NCI-H187 treated with DMSO at 0.1 percent for 48 hours (cell line): Measurements from ENCODE around the gene NRIP1.

Source experiments
- DNase-seq: peaks from one replicate; lab custom pipeline; 2025; lab: John Stamatoyannopoulos, UW

Gene NRIP1

DNA sequence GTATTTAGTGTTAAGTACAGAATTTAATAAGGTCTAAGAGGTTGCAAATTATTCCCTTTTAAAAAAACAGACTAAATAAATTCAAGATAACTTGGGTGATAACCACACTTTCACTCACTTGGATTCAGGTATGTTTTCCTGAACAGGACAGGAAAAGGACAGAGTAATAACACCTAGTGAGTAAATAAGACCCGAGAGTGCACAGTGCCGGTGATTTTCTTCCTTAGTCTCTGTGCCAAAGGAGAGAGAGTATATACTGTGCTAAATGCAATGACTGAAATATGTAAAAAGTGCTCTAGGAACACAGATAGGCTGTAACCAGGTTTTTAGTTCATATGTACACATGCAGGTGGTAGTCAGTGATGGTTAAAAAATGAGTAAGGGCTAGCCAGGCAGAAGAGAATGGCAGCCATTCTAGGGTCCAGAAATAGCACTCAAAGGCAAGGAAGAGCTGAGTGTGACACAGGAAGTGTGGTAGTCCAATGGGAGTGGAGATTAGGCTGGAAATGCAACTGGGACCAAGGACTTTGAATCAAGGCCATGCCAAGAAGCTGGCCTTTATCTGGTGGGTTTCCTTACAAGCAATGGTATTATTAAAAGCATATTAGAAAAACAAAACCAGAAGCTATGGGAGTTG is 58.1 kb downstream of the NRIP1 start:
- no peak for DNase-seq

DNA sequence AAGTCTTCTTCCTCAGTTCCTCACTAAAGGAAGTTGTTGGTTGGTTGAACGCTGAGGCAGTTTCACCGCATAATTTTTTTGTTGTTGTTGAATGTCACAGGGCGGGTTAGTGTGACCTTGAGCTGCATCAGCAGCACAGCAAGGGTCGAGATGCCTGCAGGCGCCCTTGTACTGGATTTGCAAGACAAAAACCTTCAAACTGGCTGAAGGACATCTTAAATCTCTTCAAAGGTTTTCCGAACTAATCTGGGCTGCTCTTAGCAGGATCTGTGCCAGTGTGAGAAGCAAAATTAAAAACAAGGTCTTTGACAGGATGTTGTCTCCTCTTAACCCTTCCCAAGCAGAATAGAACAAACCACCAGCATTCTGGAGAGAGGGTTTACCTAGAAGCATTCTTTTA is 59.4 kb downstream of the NRIP1 start:
- DNase-seq: no peak

DNA sequence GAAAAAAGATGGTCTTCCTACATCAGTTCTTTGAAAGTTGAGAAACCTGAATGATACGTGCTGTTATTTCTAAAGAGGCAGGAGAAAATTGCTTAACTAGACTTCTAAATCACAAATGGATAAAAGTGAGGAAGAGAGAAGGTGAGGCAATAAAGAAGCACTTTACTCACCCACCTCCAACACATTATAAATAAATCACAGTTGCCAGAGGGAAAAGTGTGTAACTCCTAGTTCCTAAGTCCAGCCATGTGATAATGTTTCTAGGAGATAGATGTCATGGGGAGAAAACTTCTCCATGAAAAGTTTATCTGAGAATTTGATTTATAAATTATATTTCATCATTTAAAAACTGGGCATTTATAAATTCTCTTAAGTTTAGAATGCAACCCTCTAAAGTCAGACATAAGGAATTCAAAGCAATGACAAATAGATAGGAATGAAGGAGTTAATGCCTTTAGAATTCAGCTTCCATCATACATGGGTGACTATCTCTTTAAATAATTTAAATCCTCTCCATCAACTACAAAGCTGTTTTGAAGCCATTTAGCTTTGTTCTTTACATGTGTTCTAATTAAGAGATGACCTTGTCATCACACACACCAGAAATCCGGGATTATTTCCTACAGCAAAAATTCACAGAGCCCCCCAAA is 60.0 kb downstream of the NRIP1 start:
- no peak for DNase-seq

- DNase-seq: no peak
These were observed 61.2 kb downstream of the NRIP1 start for GRCh38 chr21:15003463-15004135.

DNA sequence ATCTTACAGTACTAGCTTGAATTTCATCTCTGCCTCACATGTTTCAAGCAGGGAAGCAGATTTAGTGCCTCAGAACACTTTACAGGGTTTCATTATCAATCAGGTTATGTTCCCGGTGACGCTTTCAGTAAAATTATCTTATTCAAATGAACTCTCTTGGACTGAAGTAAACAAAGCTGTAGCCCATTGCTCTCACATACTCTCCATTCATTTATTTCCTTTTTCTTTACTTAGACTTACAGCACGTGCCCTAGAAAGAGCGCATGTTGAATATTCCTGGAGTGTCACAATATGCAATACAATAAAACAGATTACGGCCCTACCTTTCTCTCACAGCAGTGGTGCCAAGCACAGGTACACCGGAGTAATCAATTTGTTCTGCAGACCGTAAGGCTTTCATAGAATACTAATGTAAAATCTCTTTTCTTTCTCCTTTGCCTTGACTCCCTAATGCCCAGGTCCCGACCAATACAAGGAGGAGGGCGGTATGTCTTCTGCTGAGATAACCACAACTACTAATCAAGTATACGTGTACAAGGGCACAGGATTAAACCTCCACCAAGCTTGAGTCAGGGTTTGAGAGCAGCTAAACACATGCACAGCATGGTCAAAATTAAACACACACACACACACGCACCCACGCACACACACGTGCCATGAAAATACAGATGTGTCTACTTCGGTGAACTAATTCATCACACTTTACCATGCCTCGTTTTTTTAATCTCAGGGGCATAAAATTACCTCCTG is 62.8 kb downstream of the NRIP1 start:
- DNase-seq: no peak

DNA sequence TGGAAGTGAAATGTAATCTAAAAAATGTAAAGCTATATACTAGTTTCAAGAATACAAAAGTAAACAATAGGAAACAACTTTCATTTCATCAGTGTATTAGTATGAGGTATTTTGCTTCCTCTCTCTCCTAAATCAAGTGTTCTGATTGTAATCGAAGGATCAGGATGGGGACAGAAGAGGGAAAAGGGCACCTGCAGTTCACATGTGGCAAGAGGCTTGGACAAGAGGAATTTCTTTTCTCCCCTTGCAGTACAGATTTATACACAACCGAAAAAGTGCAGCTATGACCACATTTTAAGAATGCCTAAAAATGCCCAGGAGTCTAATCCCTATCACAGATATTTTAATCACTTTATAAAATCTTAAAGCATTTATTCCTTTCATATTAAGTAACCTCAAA is 63.7 kb downstream of the NRIP1 start:
- no peak for DNase-seq

- DNase-seq: no peak
These were observed 64.7 kb downstream of the NRIP1 start for GRCh38 chr21:15000081-15000480.

DNA sequence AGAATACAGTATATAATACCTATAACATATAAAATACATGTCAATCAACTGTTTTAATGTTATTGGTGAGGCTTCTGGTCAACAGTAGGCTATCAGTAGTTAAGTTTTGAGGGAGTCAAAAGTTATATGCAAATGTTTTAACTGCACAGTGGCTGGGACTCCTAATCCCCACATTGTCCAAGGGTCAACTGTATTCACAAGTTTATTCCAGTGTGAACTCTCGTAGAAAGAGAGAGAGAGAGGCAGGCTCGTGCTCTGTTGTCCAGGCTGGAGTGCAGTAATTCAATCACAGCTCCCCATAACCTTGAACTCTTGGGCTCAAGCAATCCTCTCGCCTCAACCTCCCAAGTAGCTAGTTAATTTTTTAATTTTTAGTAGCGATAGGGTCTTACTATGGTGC is 66.0 kb downstream of the NRIP1 start:
- no peak for DNase-seq

DNA sequence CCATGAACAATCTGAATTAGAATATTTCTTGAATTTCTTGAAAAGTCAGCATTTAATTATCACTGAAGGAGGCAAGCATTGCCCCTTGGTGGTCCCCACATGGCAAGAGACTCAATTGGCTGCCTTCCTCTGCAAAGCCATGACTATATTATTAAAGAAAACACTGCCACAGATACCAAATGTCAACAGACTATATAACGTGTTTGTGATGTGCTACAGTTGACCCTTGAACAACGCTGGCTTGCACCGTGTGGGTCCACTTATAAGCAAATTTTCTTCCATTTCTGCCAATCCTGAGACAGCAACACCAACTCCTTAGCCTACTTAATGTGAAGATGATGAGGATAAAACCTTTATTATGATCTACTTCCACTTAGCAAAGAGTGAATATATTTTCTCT is 66.5 kb downstream of the NRIP1 start:
- no peak for DNase-seq

- no peak for DNase-seq
These were observed 68.9 kb downstream of the NRIP1 start for GRCh38 chr21:14995695-14996490.

DNA sequence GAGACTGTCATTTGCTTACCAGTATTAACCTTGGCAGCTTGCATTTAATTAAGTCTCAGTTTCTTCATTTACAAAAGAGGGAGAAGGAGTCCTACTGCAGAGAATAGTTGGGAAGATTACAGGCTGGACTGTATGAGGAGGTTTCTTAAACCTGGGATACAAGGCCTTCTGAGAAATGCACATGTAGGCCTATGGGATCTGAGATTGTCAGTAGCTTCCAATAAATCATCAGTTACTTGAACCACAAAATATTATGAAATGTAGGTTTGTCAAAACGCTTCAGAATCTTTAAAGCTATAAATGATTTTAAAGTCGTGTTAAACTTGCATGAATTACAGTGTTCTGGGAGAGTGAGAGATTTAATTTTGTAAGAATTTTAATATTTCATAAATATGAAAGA is 69.6 kb downstream of the NRIP1 start:
- no peak for DNase-seq

GRCh38 chr21:14993115-14993514 is 71.7 kb downstream of the NRIP1 start:
- DNase-seq: no peak

DNA sequence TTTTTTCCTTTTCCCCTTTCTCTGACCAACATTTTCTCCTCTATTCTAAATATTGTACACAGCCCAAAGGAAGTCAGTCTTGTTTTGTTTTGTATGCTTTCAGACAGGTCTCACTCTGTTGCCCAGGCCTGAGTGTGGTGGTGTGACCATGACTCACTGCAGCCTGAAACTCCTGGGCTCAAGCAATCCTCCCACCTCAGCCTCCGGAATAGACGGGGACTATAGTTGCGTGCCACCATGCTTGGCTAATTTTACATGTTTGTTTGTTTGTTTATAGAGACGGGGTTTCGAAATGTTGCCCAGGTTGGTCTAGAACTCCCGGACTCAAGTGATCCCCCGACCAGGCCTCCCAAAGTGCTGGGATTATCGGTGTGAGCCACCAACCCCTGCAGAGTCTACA is 72.8 kb downstream of the NRIP1 start:
- DNase-seq: no peak

- DNase-seq: no peak
These were observed 75.4 kb downstream of the NRIP1 start for GRCh38 chr21:14989359-14989758.

GRCh38 chr21:14988760-14989159 is 76.0 kb downstream of the NRIP1 start:
- no peak for DNase-seq

DNA sequence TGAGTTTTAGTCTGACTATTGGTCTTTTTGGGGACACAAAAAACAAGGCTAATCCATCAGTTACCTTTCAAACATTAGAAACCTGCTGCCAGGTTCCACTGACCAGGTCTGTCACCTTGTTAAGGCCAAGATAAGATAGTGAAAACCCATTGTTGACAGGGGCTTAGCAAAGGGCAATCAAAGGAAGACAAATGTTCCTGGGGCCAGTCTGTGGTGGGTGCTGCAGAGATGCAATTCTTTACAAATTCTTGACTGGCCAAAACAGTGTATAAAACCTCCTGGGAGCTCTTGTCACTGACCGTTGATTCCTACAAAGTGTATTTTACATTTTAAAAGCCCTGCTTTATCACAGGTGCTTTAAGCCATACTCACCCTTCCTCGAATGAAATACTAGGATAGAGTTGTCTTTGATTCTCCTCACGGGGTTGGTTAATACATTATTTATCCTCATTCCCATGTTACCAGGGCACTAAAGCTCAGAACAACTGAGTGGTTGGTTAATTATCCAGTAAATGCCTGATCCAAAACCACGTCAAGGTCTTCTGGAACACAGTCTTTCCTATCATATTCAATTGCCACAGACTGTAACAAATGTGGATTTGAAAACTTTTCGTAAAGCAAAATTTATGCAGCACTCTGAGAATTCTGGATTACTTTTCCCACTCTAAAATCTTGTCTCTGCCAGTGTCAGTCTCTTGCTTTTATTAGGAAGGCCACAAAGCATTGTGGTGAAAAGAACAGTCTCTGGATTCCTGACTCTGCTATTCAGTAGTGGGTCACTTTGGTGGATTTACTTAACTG is 77.2 kb downstream of the NRIP1 start:
- DNase-seq: no peak

DNA sequence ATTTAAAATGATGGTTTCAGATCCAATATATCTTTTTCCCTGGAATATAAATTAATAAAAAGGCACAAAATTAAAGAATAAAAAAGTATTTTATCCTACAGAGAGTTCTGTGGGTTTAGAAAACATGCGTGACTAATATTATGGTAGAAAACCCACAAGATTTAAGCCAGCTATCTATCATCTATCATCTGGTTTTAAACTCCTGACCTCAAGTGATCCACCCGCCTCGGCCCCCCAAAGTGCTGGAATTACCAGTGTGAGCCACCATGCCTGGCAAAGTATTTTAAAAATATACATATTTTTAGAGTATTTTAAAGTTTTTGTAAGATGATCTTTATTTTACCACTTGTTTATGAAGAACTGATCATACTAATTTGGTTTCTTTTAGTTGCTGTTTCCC is 79.5 kb downstream of the NRIP1 start:
- DNase-seq: no peak

- no peak for DNase-seq
These were observed 82.5 kb downstream of the NRIP1 start for GRCh38 chr21:14982336-14982735.

- DNase-seq: no peak
These were observed 83.6 kb downstream of the NRIP1 start for GRCh38 chr21:14981246-14981645.

- no peak for DNase-seq
These were observed 85.5 kb downstream of the NRIP1 start for GRCh38 chr21:14979264-14979663.

DNA sequence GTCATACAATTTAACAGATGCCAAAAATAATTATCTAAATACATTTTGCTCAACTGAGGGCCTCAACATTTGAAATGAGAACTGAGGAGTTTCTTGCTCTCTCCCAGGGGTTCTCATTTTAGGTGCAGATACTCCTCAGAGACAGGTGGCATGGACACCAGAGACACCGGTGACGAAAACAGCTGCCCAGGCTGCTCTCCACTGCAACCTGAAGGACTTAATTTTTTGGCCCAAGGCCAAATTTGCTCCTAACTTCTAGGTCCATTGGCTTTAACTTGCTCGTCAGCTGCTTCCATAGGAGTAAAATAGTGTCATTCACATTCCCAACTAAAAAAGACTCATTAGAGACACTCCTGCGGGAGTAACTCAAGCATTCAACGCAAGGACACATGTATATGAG is 87.0 kb downstream of the NRIP1 start:
- no peak for DNase-seq
